ENCODE results near the gene AKR1C4. TPM values are rescaled to one million over a fixed set of nuclear protein-coding genes. Genes with fewer than 3 reads are reported as not detected.
"Not testable (repeated sequence)": the region's sequence is repeated elsewhere in the genome, so short reads cannot be mapped to it uniquely, and the experiment has no call there.

Gene AKR1C4
- total RNA-seq, 4 donors from 2014 or later = not detected

DNA sequence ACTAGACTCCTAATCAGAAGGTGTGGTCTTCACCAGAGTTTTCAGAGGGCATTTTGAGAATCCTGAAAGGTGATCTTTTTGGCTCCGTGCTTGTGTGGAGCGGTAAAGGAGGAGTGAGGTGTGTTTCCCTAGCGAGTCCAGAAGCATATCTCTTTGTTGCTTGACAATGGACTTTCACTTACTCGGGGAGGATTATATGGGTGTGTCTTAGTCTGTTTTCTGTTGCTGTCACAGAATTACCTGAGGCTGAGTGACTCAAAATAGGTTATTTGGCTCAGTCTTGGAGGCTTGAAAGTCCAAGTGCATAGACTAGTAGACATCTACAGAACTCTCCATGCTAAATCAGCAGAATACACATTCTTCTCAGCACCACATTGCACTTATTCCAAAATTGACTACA is 57.9 kb downstream of the AKR1C4 start:
- Histone ChIP-seq H3K9me3 (no peaks in the 10 kb centered on the region), H3K4me1 (no peaks in the 10 kb centered on the region), H3K27me3 (no peaks in the 10 kb centered on the region), H3K27ac (no peak overlapping the region), H3K4me3 (no peak overlapping the region), H3K36me3 (no peaks in the 10 kb centered on the region)
- TF ChIP-seq POLR2A (IDR thresholded peaks at IDR 0.05) (no peak), CTCF (IDR thresholded peaks at IDR 0.05) (no peak)
- no peak for DNase-seq
- intact Hi-C loops (cut with DNase I; ENCODE audit: low total_unique reads) = no loop called here

- H3K27me3 ChIP-seq; H3K27ac ChIP-seq; H3K36me3 ChIP-seq; DNase-seq; intact Hi-C loops (cut with DNase I; ENCODE audit: low total_unique reads); H3K4me1 ChIP-seq; H3K4me3 ChIP-seq; H3K9me3 ChIP-seq: not testable (repeated sequence)
These were observed 61.1 kb downstream of the AKR1C4 start for GRCh38 chr10:5257768-5258167.

- H3K4me1 ChIP-seq = no peaks in the 10 kb centered on the region
- H3K36me3 ChIP-seq = no peaks in the 10 kb centered on the region
- no peak overlapping the region for H3K4me3 ChIP-seq
- no peak for DNase-seq
- intact Hi-C loops (cut with DNase I; ENCODE audit: low total_unique reads) = no loop called here
- H3K9me3 ChIP-seq = no peaks in the 10 kb centered on the region
- no peaks in the 10 kb centered on the region for H3K27me3 ChIP-seq
- no peak overlapping the region for H3K27ac ChIP-seq
- no peak for TF ChIP-seq POLR2A (IDR thresholded peaks at IDR 0.05)
- TF ChIP-seq CTCF (IDR thresholded peaks at IDR 0.05) = no peak
These were observed 62.7 kb downstream of the AKR1C4 start for GRCh38 chr10:5259132-5259951.

DNA sequence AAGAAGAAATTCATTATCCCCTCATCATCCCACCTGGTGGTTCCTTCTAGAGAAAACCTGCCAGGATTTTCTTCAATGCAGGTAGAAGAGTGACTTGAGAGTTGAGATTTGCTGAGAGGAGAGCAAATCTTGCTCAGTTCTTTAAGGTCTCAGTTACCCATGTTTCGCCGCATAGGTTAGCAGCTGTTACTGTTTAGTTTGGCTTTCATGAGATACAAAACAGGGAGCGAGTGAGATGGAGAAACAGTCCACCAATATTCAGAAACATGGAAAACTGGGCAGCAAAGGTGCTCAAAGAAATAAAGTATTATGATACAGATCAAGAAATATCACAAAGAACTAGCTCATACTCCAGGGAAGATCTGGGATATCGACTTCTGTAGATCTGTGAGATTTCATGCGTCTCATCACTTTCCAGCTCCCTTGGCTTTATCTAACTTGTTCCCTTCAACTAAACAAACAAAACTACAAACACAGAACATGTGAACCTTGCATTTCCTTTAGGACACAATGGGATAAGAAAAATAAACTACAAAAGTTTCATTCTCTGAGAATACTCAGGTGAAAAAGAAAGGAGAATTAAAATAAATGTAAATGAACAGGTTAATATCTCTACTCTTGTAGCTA is 63.4 kb downstream of the AKR1C4 start:
- Histone ChIP-seq H3K4me1 (no peaks in the 10 kb centered on the region), H3K9me3 (no peaks in the 10 kb centered on the region), H3K27ac (no peak overlapping the region), H3K36me3 (no peaks in the 10 kb centered on the region), H3K27me3 (no peaks in the 10 kb centered on the region), H3K4me3 (no peak overlapping the region)
- DNase-seq = no peak
- intact Hi-C loops (cut with DNase I; ENCODE audit: low total_unique reads) = no loop called here
- TF ChIP-seq CTCF (IDR thresholded peaks at IDR 0.05) (no peak), POLR2A (IDR thresholded peaks at IDR 0.05) (no peak)

- no peaks in the 10 kb centered on the region for H3K36me3 ChIP-seq
- DNase-seq = no peak
- H3K4me3 ChIP-seq = no peak overlapping the region
- no peak overlapping the region for H3K27ac ChIP-seq
- no peaks in the 10 kb centered on the region for H3K4me1 ChIP-seq
- H3K9me3 ChIP-seq = no peaks in the 10 kb centered on the region
- H3K27me3 ChIP-seq = no peaks in the 10 kb centered on the region
- TF ChIP-seq POLR2A (IDR thresholded peaks at IDR 0.05) = no peak
- TF ChIP-seq CTCF (IDR thresholded peaks at IDR 0.05) = no peak
- intact Hi-C loops (cut with DNase I; ENCODE audit: low total_unique reads) = no loop called here
These were observed 64.2 kb downstream of the AKR1C4 start for GRCh38 chr10:5260828-5261227.
